OCI-LY7 (cell line): ENCODE measurements around the gene CDA. TPM values are rescaled to one million over a fixed set of nuclear protein-coding genes. Genes with fewer than 3 reads are reported as not detected.

ENCODE experiments used
- BruUV-seq: library from RNA; stranded (reverse); fragments of 400-500 nt; replicated peaks from 2 replicates; lab custom pipeline; 2021; lab: Mats Ljungman, UMichigan
- CTCF ChIA-PET: fragments of 300-600 bp; sonication (Branson Sonifier 250); formaldehyde crosslinking; loops from one replicate; lab custom pipeline; 2022; ENCODE audit warnings: antibody characterized with exemption; ENCODE audit not compliant: unreplicated experiment; lab: Charles Lee
- POLR2A ChIA-PET: fragments of 300-600 bp; sonication (Branson Sonifier 250); formaldehyde crosslinking; loops from one replicate; lab custom pipeline; 2022; ENCODE audit warnings: antibody characterized with exemption; lab: Charles Lee
- DNase-seq: peaks from one replicate; pipeline ENCODE4 v3.0.0-alpha.2; 2015; ENCODE audit warnings: low spot score
- H2AFZ ChIP-seq: fragments of 200-600 bp; sonication (generic), shearing (Covaris generic); 2 replicates; pipeline ENCODE4 v1.6.1; 2014; ENCODE audit warnings: mild to moderate bottlenecking, antibody characterized with exemption, low read length, moderate library complexity
- H3K27ac ChIP-seq: fragments of 200-600 bp; sonication (generic); 2 replicates; pipeline ENCODE4 v1.5.1; 2014; ENCODE audit warnings: mixed run types, low read depth, mild to moderate bottlenecking, moderate library complexity, low read length, inconsistent platforms; ENCODE audit not compliant: poor library complexity, severe bottlenecking
- H3K36me3 ChIP-seq: fragments of 200-600 bp; sonication (generic); 2 replicates; pipeline ENCODE4 v1.6.1; 2014; ENCODE audit warnings: mild to moderate bottlenecking, antibody characterized with exemption, low read length, moderate library complexity, mixed read lengths; ENCODE audit not compliant: insufficient read depth
- H3K4me1 ChIP-seq: fragments of 200-600 bp; sonication (generic); 2 replicates; pipeline ENCODE4 v1.5.1; 2014; ENCODE audit warnings: mild to moderate bottlenecking, low read length; ENCODE audit not compliant: insufficient read depth, poor library complexity, severe bottlenecking
- H3K4me2 ChIP-seq: fragments of 200-600 bp; sonication (generic); 2 replicates; pipeline ENCODE4 v1.6.1; 2014; ENCODE audit warnings: mild to moderate bottlenecking, low read length
- H3K4me3 ChIP-seq: fragments of 200-600 bp; sonication (generic); 2 replicates; pipeline ENCODE4 v1.5.1; 2014; ENCODE audit warnings: mild to moderate bottlenecking, low read depth, low read length; ENCODE audit not compliant: poor library complexity, severe bottlenecking
- H3K79me2 ChIP-seq: fragments of 200-600 bp; sonication (generic); 2 replicates; pipeline ENCODE4 v1.6.1; 2016; ENCODE audit warnings: low read depth, mild to moderate bottlenecking, low read length, moderate library complexity, mixed read lengths; ENCODE audit not compliant: insufficient read depth
- H3K9me2 ChIP-seq: fragments of 200-600 bp; sonication (generic); 2 replicates; pipeline ENCODE4 v1.6.1; 2016; ENCODE audit warnings: mild to moderate bottlenecking, low read length, mixed read lengths; ENCODE audit not compliant: insufficient read depth
- H3K9me3 ChIP-seq: fragments of 200-600 bp; sonication (generic); 2 replicates; pipeline ENCODE4 v1.6.1; 2014; ENCODE audit warnings: mild to moderate bottlenecking, mixed run types, low read length, mixed read lengths
- H4K20me1 ChIP-seq: fragments of 200-600 bp; sonication (generic); 2 replicates; pipeline ENCODE4 v1.6.1; 2014; ENCODE audit warnings: mild to moderate bottlenecking, antibody characterized with exemption, low read length, moderate library complexity, mixed read lengths; ENCODE audit not compliant: insufficient read depth
- EZH2phosphoT487 ChIP-seq: fragments of 200-600 bp; sonication (generic); IDR thresholded peaks from 2 replicates; pipeline ENCODE4 v1.6.1; 2018; ENCODE audit warnings: low read depth, borderline replicate concordance, mild to moderate bottlenecking, mixed run types, antibody characterized with exemption, low read length, moderate library complexity, mixed read lengths
- intact Hi-C: fragments of 100-400 bp; cut with micrococcal nuclease; formaldehyde crosslinking; loops from one replicate; pipeline ENCODE4 v1.10.0; 2022; ENCODE audit not compliant: unreplicated experiment
- total RNA-seq, 2 experiments: library from RNA; depleted of rRNA in 1 of 2; stranded (reverse); fragments of >200 nt in 1 of 2; shearing (Covaris generic) in 1 of 2; gene quantifications; 2 replicates each; pipeline ENCODE4 v1.2.3, GENCODE V29; 2014 to 2022
- TF ChIP-seq, protein P1 (sequence below): fragments of 200-600 bp; sonication (generic); conservative IDR thresholded peaks from 2 replicates; pipeline ENCODE4 v1.5.1; 2014; ENCODE audit warnings: mild to moderate bottlenecking, antibody characterized with exemption, low read length, moderate library complexity, mixed read lengths

CDA gene
- total RNA-seq, 2 experiments from 2014 or later, result not detected

- Histone ChIP-seq H3K9me3 (no peaks in the 10 kb centered on the region), H2AFZ (no peak overlapping the region), H3K4me3 (no peak overlapping the region), H3K4me2 (no peak overlapping the region), H3K27ac (no peak overlapping the region), H3K4me1 (peaks cover 4% of the 10 kb centered on the region), H4K20me1 (no peaks in the 10 kb centered on the region), H3K36me3 (no peaks in the 10 kb centered on the region), H3K9me2 (no peaks in the 10 kb centered on the region), H3K79me2 (no peaks in the 10 kb centered on the region)
- intact Hi-C loops, result no loop called here
- DNase-seq, result no peak
- TF ChIP-seq EZH2phosphoT487, result no peak
- TF ChIP-seq, protein P1, sequence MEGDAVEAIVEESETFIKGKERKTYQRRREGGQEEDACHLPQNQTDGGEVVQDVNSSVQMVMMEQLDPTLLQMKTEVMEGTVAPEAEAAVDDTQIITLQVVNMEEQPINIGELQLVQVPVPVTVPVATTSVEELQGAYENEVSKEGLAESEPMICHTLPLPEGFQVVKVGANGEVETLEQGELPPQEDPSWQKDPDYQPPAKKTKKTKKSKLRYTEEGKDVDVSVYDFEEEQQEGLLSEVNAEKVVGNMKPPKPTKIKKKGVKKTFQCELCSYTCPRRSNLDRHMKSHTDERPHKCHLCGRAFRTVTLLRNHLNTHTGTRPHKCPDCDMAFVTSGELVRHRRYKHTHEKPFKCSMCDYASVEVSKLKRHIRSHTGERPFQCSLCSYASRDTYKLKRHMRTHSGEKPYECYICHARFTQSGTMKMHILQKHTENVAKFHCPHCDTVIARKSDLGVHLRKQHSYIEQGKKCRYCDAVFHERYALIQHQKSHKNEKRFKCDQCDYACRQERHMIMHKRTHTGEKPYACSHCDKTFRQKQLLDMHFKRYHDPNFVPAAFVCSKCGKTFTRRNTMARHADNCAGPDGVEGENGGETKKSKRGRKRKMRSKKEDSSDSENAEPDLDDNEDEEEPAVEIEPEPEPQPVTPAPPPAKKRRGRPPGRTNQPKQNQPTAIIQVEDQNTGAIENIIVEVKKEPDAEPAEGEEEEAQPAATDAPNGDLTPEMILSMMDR, result no peak
- POLR2A ChIA-PET, result interaction anchor here (1.0 kb wide), 1 partner anchor 44 kb away, joined by 3 read pairs; no protein-coding TSS in a partner anchor
- CTCF ChIA-PET, result no interaction called here
- BruUV-seq, result no TSS peak
These were observed 32.1 kb downstream of the CDA start for GRCh38 chr1:20621012-20621411.

DNA sequence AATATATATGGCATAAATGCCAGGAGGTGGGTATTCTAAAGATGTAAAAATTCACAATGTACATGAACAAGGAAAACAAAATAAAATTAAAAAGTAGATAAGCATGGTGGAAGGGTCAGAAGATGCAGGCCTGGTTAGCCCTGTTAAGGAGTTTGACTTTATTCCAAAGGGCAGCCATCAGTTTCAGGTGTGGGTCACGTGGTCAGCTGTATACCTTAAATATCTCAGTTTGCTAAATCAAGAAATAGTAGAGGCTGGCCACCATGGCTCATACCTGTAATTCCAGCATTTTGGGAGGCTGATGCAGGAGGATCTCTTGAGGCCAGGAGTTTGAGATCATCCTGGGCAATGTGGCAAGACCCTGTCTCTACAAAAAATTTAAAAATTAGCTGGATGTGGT lies 35.8 kb downstream of the CDA start:
- H3K4me2 ChIP-seq, result no peak overlapping the region
- H3K9me2 ChIP-seq, result no peaks in the 10 kb centered on the region
- no peaks in the 10 kb centered on the region for H3K36me3 ChIP-seq
- intact Hi-C loops, result no loop called here
- H3K4me3 ChIP-seq, result no peak overlapping the region
- no peaks in the 10 kb centered on the region for H3K79me2 ChIP-seq
- ChIA-PET CTCF (no interaction called here), POLR2A (no interaction called here)
- no peak overlapping the region for H3K27ac ChIP-seq
- no peaks in the 10 kb centered on the region for H3K4me1 ChIP-seq
- no peak for DNase-seq
- H3K9me3 ChIP-seq, result 0 out of 2 replicates have a peak, but pooled peaks cover 10% of the 10 kb centered on the region
- H4K20me1 ChIP-seq, result no peaks in the 10 kb centered on the region
- no peak overlapping the region for H2AFZ ChIP-seq
- no TSS peak for BruUV-seq
- TF ChIP-seq, protein P1, result no peak

- CTCF ChIA-PET, result no interaction called here
These were observed 36.5 kb downstream of the CDA start for GRCh38 chr1:20625176-20626097.

More at GRCh38 chr1:20625176-20626097, 36.5 kb downstream of the CDA start:
- no TSS peak for BruUV-seq
- no peak overlapping the region for H2AFZ ChIP-seq
- H3K4me2 ChIP-seq, result no peak overlapping the region
- H4K20me1 ChIP-seq, result no peaks in the 10 kb centered on the region
- no peak for DNase-seq
- no peaks in the 10 kb centered on the region for H3K4me1 ChIP-seq
- TF ChIP-seq EZH2phosphoT487, result no peak
- TF ChIP-seq, protein P1, result no peak
- POLR2A ChIA-PET, result no interaction called here
- 0 out of 2 replicates have a peak, but pooled peaks cover 10% of the 10 kb centered on the region for H3K9me3 ChIP-seq
- H3K79me2 ChIP-seq, result no peaks in the 10 kb centered on the region
- no peak overlapping the region for H3K4me3 ChIP-seq
- no peak overlapping the region for H3K27ac ChIP-seq
- H3K9me2 ChIP-seq, result no peaks in the 10 kb centered on the region
- intact Hi-C loops, result no loop called here
- no peaks in the 10 kb centered on the region for H3K36me3 ChIP-seq
